Hepatocyte (in vitro differentiated cells): Measurements from ENCODE around the gene TBXAS1. TPM values are rescaled to one million over a fixed set of nuclear protein-coding genes. Genes with fewer than 3 reads are reported as not detected.

Source experiments
- DNase-seq: peaks from one replicate; pipeline ENCODE4 v3.0.0-alpha.2; 2016; ENCODE audit warnings: low spot score
- H2AFZ ChIP-seq: fragments of 200-600 bp; sonication (generic); 2 replicates; pipeline ENCODE4 v1.6.0; 2016; ENCODE audit warnings: antibody characterized with exemption, mild to moderate bottlenecking
- H3K27ac ChIP-seq: fragments of 200-600 bp; sonication (generic); 2 replicates; pipeline ENCODE4 v1.5.1; 2016; ENCODE audit warnings: mild to moderate bottlenecking
- H3K27me3 ChIP-seq: fragments of 200-600 bp; sonication (generic); 2 replicates; pipeline ENCODE4 v1.6.1; 2016
- H3K36me3 ChIP-seq: fragments of 200-600 bp; sonication (generic); replicated peaks from 2 replicates; pipeline ENCODE4 v1.5.1; 2016; ENCODE audit warnings: low read depth; ENCODE audit not compliant: insufficient read depth
- H3K4me1 ChIP-seq: fragments of 200-600 bp; sonication (generic); 2 replicates; pipeline ENCODE4 v1.5.1; 2016; ENCODE audit warnings: mild to moderate bottlenecking, moderate library complexity; ENCODE audit not compliant: insufficient read depth
- H3K4me2 ChIP-seq: fragments of 200-600 bp; sonication (generic); 2 replicates; pipeline ENCODE4 v1.6.0; 2016
- H3K4me3 ChIP-seq: fragments of 200-600 bp; sonication (generic); 2 replicates; pipeline ENCODE4 v1.5.1; 2016; ENCODE audit warnings: mild to moderate bottlenecking
- H3K79me2 ChIP-seq: fragments of 200-600 bp; sonication (generic); 2 replicates; pipeline ENCODE4 v1.6.0; 2017; ENCODE audit warnings: mild to moderate bottlenecking
- H3K9me2 ChIP-seq: fragments of 200-600 bp; sonication (generic); replicated peaks from 2 replicates; pipeline ENCODE4 v1.6.0; 2017; ENCODE audit warnings: mild to moderate bottlenecking; ENCODE audit not compliant: insufficient read depth
- H3K9me3 ChIP-seq: fragments of 200-600 bp; sonication (generic); 2 replicates; pipeline ENCODE4 v1.5.1; 2016; ENCODE audit warnings: low read depth, mild to moderate bottlenecking
- H4K20me1 ChIP-seq: fragments of 200-600 bp; sonication (generic); 2 replicates; pipeline ENCODE4 v1.6.0; 2016; ENCODE audit warnings: mild to moderate bottlenecking; ENCODE audit not compliant: insufficient read depth, poor library complexity, severe bottlenecking
- CTCF ChIP-seq: fragments of 200-600 bp; sonication (generic); IDR thresholded peaks from 2 replicates; pipeline ENCODE4 v1.5.1; 2016; ENCODE audit warnings: antibody characterized with exemption, mild to moderate bottlenecking; ENCODE audit not compliant: poor library complexity
- EZH2 ChIP-seq: fragments of 200-600 bp; sonication (generic); IDR thresholded peaks from 2 replicates; pipeline ENCODE4 v1.6.1; 2016; ENCODE audit warnings: antibody characterized with exemption, mild to moderate bottlenecking, borderline replicate concordance
- EZH2phosphoT487 ChIP-seq: fragments of 200-600 bp; sonication (generic); IDR thresholded peaks from one replicate; pipeline ENCODE4 v1.6.1; 2018; ENCODE audit warnings: antibody characterized with exemption, mild to moderate bottlenecking, low read depth, moderate library complexity; ENCODE audit not compliant: unreplicated experiment, severe bottlenecking
- WGBS: methylation state at CpG from one replicate; pipeline ENCODE4 v1.1.6; 2016; ENCODE audit warnings: low lambda C conversion rate; ENCODE audit errors: missing lambda C conversion rate; 5-methylcytosine and 5-hydroxymethylcytosine counted together
- polyA plus RNA-seq: library from polyadenylated mRNA; unstranded; fragments of >200 nt; fragmentation: Nextera tagmentation; extraction: Ambion mirVana; gene quantifications from 2 replicates; pipeline ENCODE4 v1.2.1, GENCODE V29; 2016
- total RNA-seq: library from RNA; depleted of rRNA; stranded (reverse); fragments of >200 nt; gene quantifications from 2 replicates; pipeline ENCODE4 v1.2.3, GENCODE V29; 2014

TBXAS1 gene
- total and polyA plus RNA-seq, 2 experiments from 2014 or later, result 3.9 to 11.5 TPM

DNA sequence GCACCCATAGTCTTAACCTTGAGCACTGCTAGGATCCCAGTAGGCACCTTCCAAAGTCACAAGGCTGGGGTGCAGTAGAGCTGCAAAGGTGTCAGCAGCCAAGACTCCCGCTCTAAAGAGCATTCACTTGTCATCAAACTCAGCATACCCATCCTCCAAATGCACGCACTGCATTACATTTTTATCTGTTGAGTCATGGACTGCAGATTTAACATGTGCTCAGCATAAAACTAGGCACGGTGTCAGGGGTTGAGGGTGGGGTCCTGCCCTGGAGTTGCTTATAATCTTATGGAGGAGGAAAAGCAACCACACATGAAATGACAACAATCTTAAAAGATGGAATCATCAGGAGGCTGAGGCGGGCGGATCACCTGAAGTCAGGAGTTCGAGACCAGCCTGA is 131.1 kb downstream of the TBXAS1 start:
- no peak overlapping the region for H2AFZ ChIP-seq
- H3K79me2 ChIP-seq, result no peaks in the 10 kb centered on the region
- H3K4me3 ChIP-seq, result no peak overlapping the region
- no peaks in the 10 kb centered on the region for H3K9me2 ChIP-seq
- DNase-seq, result no peak
- no peaks in the 10 kb centered on the region for H4K20me1 ChIP-seq
- H3K4me1 ChIP-seq, result peaks cover 20% of the 10 kb centered on the region
- no peaks in the 10 kb centered on the region for H3K36me3 ChIP-seq
- WGBS, result 86% methylated on average over 6 of the region's 6 CpGs
- H3K27ac ChIP-seq, result no peak overlapping the region
- TF ChIP-seq EZH2 (no peak), CTCF (no peak), EZH2phosphoT487 (no peak)
- H3K4me2 ChIP-seq, result no peak overlapping the region
- H3K27me3 ChIP-seq, result no peaks in the 10 kb centered on the region
- H3K9me3 ChIP-seq, result no peaks in the 10 kb centered on the region

GRCh38 chr7:139965942-139966628 is 137.0 kb downstream of the TBXAS1 start:
- Histone ChIP-seq H3K79me2 (no peaks in the 10 kb centered on the region), H3K36me3 (no peaks in the 10 kb centered on the region), H4K20me1 (no peaks in the 10 kb centered on the region), H3K4me2 (no peak overlapping the region), H3K27me3 (no peaks in the 10 kb centered on the region), H3K4me3 (no peak overlapping the region), H3K9me2 (no peaks in the 10 kb centered on the region), H3K9me3 (no peaks in the 10 kb centered on the region), H2AFZ (no peak overlapping the region), H3K27ac (no peak overlapping the region), H3K4me1 (no peaks in the 10 kb centered on the region)
- 84% methylated on average over 4 of the region's 4 CpGs for WGBS
- DNase-seq, result no peak
- no peak for TF ChIP-seq EZH2
- TF ChIP-seq EZH2phosphoT487, result no peak
- TF ChIP-seq CTCF, result no peak

DNA sequence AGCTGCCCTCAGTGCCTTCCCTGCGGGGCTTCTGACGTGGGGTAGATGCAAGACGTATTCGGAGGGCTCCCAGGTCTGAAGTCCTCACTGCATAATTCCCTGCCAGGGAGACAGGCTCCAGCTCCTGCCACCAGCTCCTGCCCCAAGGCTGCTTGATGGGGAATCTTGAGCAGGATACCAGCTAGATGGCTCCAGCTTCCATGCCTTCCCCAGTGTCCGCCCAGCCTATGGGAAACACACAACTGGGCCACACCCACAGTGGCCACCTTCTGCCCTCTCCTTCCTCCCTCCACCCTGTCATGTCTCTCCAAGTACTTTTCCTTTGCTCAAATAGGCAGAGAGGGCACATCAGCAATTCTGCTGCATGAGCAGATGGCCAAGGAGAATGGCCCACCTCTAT is 137.9 kb downstream of the TBXAS1 start:
- DNase-seq, result no peak
- H3K27ac ChIP-seq, result no peak overlapping the region
- TF ChIP-seq EZH2phosphoT487 (no peak), EZH2 (no peak), CTCF (no peak)

GRCh38 chr7:139968931-139969330 is 139.9 kb downstream of the TBXAS1 start:
- no peaks in the 10 kb centered on the region for H3K4me1 ChIP-seq
- no peaks in the 10 kb centered on the region for H3K27me3 ChIP-seq
- H3K9me2 ChIP-seq, result no peaks in the 10 kb centered on the region
- H3K9me3 ChIP-seq, result no peaks in the 10 kb centered on the region
- no peak overlapping the region for H3K4me3 ChIP-seq
- DNase-seq, result no peak
- TF ChIP-seq EZH2phosphoT487 (no peak), CTCF (no peak), EZH2 (no peak)
- no peak overlapping the region for H2AFZ ChIP-seq
- H3K36me3 ChIP-seq, result no peaks in the 10 kb centered on the region
- H4K20me1 ChIP-seq, result no peaks in the 10 kb centered on the region
- H3K79me2 ChIP-seq, result no peaks in the 10 kb centered on the region
- no peak overlapping the region for H3K4me2 ChIP-seq
- H3K27ac ChIP-seq, result no peak overlapping the region

More for the DNA sequence above, 137.9 kb downstream of the TBXAS1 start:
- Histone ChIP-seq H3K9me3 (no peaks in the 10 kb centered on the region), H3K9me2 (no peaks in the 10 kb centered on the region), H3K4me2 (no peak overlapping the region), H4K20me1 (no peaks in the 10 kb centered on the region), H3K79me2 (no peaks in the 10 kb centered on the region), H3K4me1 (no peaks in the 10 kb centered on the region), H2AFZ (no peak overlapping the region), H3K4me3 (no peak overlapping the region), H3K36me3 (no peaks in the 10 kb centered on the region), H3K27me3 (no peaks in the 10 kb centered on the region)
- WGBS, result 98% methylated on average over 5 of the region's 5 CpGs
